Neural progenitor cell (in vitro differentiated cells): ENCODE measurements around the gene SOX10.

Source experiments
- CTCF ChIP-seq: fragments of 200-600 bp; sonication (generic); IDR thresholded peaks from 2 replicates; pipeline ENCODE4 v1.5.1; 2017; ENCODE audit warnings: antibody characterized with exemption, mild to moderate bottlenecking
- EZH2 ChIP-seq: fragments of 200-600 bp; sonication (generic); IDR thresholded peaks from 2 replicates; pipeline ENCODE4 v1.6.1; 2017; ENCODE audit warnings: antibody characterized with exemption, mild to moderate bottlenecking, moderate library complexity
- EZH2phosphoT487 ChIP-seq: fragments of 200-600 bp; sonication (generic); IDR thresholded peaks from 2 replicates; pipeline ENCODE4 v1.6.1; 2017; ENCODE audit warnings: antibody characterized with exemption

GRCh38 chr22:37971475-37972434 lies 12.6 kb downstream of the SOX10 start:
- TF ChIP-seq CTCF, result no peak
- no peak for TF ChIP-seq EZH2
- no peak for TF ChIP-seq EZH2phosphoT487
